ENCODE measurements around the gene CPNE6. TPM values are rescaled to one million over a fixed set of nuclear protein-coding genes. Genes with fewer than 3 reads are reported as not detected.

The CPNE6 gene
- total RNA-seq, 2 donors from 2014 or later: 1.3 to 2.4 TPM

DNA sequence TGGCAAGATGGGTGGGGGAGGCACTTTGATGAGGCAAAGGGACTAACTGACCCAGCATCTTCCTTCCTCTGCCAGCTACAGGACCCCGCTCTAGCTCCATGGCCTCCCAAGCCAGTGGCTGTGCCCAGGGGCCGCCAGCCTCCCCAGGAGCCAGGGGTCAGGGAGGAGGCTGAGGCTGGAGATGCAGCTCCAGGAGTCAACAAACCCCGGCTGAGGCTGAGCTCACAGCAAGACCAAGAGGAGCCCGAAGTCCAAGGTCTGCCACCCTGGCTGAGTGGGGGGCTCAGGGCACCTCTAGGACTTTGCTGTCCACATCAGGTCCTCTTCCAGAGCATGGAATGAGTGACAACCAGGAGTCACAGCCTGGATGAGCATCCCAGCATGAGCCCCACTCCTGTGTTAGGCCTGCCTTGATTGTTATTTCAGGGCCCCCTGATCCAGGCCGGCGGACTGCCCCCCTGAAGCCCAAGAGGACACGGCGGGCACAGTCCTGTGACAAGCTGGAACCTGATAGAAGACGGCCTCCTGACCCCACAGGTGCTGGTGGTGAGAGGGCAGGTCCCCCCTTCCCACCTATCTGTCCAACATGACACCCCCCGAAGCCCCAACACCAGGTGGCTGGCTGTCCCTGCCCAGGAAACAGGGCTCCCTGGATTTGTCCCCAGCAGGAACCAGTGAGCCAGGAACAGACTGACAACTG lies 2.5 kb upstream of the CPNE6 start:
- H3K27me3 ChIP-seq (replicated peaks; ENCODE audit: insufficient read depth): no peaks in the 10 kb centered on the region
- peaks cover 0 to 16% of the 10 kb centered on the region in 2 donors for H3K4me1 ChIP-seq (ENCODE audit: control insufficient read depth in 1 of 2, low read depth in 2 of 2)
- TF ChIP-seq, protein P1, sequence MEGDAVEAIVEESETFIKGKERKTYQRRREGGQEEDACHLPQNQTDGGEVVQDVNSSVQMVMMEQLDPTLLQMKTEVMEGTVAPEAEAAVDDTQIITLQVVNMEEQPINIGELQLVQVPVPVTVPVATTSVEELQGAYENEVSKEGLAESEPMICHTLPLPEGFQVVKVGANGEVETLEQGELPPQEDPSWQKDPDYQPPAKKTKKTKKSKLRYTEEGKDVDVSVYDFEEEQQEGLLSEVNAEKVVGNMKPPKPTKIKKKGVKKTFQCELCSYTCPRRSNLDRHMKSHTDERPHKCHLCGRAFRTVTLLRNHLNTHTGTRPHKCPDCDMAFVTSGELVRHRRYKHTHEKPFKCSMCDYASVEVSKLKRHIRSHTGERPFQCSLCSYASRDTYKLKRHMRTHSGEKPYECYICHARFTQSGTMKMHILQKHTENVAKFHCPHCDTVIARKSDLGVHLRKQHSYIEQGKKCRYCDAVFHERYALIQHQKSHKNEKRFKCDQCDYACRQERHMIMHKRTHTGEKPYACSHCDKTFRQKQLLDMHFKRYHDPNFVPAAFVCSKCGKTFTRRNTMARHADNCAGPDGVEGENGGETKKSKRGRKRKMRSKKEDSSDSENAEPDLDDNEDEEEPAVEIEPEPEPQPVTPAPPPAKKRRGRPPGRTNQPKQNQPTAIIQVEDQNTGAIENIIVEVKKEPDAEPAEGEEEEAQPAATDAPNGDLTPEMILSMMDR (IDR thresholded peaks at IDR 0.05): no peak
- no peak overlapping the region for H3K4me3 ChIP-seq
- H3K36me3 ChIP-seq: no peaks in the 10 kb centered on the region
- ATAC-seq (ENCODE audit: insufficient number of reproducible peaks, low FRiP score, low read depth): no peak
- no peak for DNase-seq (ENCODE audit: low spot score)
- no peak overlapping the region for H3K27ac ChIP-seq
- no peaks in the 10 kb centered on the region for H3K9me3 ChIP-seq

DNA sequence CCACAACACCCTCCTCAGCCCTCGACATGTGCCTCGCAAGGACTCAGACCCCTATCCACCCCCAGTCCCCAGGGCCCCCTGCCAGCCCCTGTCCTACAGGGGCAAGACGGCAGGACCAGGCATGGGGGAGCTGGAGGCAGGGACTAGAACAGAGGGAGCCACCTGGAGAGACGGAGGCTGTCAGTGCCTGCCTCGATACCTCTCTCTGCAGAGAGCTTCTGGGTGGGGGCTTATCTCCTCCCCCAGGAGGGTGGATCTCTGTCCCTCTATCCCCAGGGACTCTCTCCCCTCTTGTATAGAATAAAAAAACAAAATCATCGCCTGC lies 2.0 kb upstream of the CPNE6 start:
- DNase-seq (ENCODE audit: low spot score): no peak
- Histone ChIP-seq H3K4me3 (no peak overlapping the region), H3K4me1 (ENCODE audit: control insufficient read depth in 1 of 2, low read depth in 2 of 2) (peaks cover 0 to 16% of the 10 kb centered on the region in 2 donors), H3K36me3 (no peaks in the 10 kb centered on the region), H3K27ac (no peak overlapping the region), H3K27me3 (replicated peaks; ENCODE audit: insufficient read depth) (no peaks in the 10 kb centered on the region), H3K9me3 (no peaks in the 10 kb centered on the region)
- ATAC-seq (ENCODE audit: insufficient number of reproducible peaks, low FRiP score, low read depth): no peak
- TF ChIP-seq, protein P1 (IDR thresholded peaks at IDR 0.05): no peak

DNA sequence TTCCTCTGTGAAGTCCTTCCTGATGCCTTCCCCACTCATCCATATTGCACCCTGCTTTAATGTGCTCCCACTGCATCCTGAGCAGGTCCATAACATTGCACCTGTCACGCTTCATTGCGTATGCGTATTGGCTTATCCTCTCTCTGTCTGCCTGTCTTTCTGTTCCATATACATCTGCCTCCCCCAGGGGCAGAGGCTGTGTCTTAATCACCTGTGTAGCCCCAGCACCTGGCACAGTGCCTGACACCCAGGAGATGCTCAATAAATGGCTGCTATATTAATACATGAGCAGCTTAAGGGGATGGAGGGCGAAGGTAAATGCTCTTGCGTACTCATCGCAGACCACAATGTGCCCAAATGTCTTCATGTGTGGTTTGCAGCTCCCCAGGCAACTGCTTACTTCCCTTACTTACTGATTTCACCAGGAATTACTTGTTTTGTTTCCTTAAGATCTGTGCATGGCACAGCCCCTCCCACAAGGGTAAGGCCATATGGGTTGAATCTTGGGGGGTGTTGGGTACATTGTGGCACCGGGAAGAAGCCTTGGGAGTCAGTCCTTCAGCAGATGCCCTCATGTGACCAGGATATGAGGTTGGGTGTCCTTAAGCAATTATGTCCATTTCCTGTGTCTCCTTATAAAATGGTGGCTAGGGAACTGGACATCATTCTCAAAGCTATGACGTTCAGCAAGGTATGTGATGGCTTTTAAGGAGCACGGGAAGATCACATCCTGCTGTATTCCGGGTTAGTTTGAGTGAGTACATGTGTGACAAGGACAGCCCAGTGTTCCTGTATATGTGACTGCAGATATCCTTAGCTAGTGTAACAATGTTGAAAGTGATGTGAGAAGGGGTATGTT lies 848 bp upstream of the CPNE6 start:
- no peak for DNase-seq (ENCODE audit: low spot score)
- H3K27ac ChIP-seq: no peak overlapping the region
- no peak for ATAC-seq (ENCODE audit: insufficient number of reproducible peaks, low FRiP score, low read depth)
- H3K36me3 ChIP-seq: no peaks in the 10 kb centered on the region
- TF ChIP-seq, protein P1 (IDR thresholded peaks at IDR 0.05): no peak
- no peaks in the 10 kb centered on the region for H3K27me3 ChIP-seq (replicated peaks; ENCODE audit: insufficient read depth)
- no peaks in the 10 kb centered on the region for H3K9me3 ChIP-seq
- no peak overlapping the region for H3K4me3 ChIP-seq
- H3K4me1 ChIP-seq (ENCODE audit: control insufficient read depth in 1 of 2, low read depth in 2 of 2): peaks cover 0 to 16% of the 10 kb centered on the region in 2 donors

DNA sequence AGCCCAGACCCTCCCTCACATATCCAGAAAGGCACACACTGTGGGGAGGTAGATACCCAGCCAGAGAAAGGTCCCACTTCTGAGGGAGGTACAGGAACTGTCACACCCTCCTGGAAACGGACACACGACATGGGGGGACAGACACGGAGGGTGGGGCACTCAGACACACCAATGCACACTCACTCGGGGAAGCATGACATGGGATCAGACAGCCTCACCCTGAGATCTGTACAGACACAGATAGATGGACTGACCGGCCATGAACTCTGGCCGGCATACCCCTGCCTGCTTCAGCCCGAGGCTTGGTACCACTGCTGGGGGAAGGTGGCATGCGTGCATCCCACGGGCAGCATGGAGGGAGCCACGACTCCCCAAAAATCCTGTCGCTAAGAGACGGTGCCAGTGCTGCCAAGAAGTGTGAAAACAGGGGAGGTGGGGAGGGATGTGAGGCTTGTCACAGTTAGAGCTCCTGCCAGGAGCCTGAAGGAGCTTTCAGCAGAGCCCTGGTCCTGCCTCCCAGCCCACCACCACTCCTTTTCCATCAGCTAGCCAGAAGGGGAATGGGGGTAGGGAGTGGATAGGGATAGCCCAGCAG lies 571 bp downstream of the CPNE6 start:
- no peaks in the 10 kb centered on the region for H3K9me3 ChIP-seq
- H3K27me3 ChIP-seq (replicated peaks; ENCODE audit: insufficient read depth): no peaks in the 10 kb centered on the region
- ATAC-seq (ENCODE audit: insufficient number of reproducible peaks, low FRiP score, low read depth): no peak
- H3K36me3 ChIP-seq: no peaks in the 10 kb centered on the region
- no peak overlapping the region for H3K27ac ChIP-seq
- no peak overlapping the region for H3K4me3 ChIP-seq
- peaks cover 0 to 16% of the 10 kb centered on the region in 2 donors for H3K4me1 ChIP-seq (ENCODE audit: control insufficient read depth in 1 of 2, low read depth in 2 of 2)
- TF ChIP-seq, protein P1 (IDR thresholded peaks at IDR 0.05): no peak
- no peak for DNase-seq (ENCODE audit: low spot score)

DNA sequence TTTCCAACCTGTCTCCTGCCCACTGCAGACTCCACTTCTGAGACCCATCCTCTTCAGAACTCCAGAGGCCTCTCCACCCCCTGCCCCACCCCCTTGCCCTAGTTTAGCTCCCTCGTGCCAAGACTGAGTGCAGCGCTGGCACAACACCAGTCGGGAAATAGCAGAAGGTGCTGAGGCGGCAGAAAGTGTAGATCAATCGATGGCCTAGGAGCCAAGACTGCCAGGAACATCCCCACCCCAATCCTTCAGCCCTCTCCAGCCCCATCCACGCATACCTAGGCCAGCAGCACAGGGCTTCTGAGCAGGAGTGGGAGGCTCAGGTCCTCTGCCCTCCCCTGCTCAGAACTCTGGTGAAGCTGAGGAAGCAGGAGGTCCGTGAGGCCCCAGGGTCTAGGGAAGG lies 1.1 kb downstream of the CPNE6 start:
- no peaks in the 10 kb centered on the region for H3K36me3 ChIP-seq
- no peaks in the 10 kb centered on the region for H3K9me3 ChIP-seq
- no peak overlapping the region for H3K27ac ChIP-seq
- TF ChIP-seq, protein P1 (IDR thresholded peaks at IDR 0.05): no peak
- ATAC-seq (ENCODE audit: insufficient number of reproducible peaks, low FRiP score, low read depth) (no peak), DNase-seq (ENCODE audit: low spot score) (no peak)
- H3K27me3 ChIP-seq (replicated peaks; ENCODE audit: insufficient read depth): no peaks in the 10 kb centered on the region
- no peak overlapping the region for H3K4me3 ChIP-seq
- H3K4me1 ChIP-seq (ENCODE audit: control insufficient read depth in 1 of 2, low read depth in 2 of 2): peaks cover 0 to 16% of the 10 kb centered on the region in 2 donors
